HepG2 (cell line): ENCODE measurements around the gene C12orf56. TPM values are rescaled to one million over a fixed set of nuclear protein-coding genes. Genes with fewer than 3 reads are reported as not detected.

Experiments
- AGO2 ChIP-seq: fragments of 200-400 bp; formaldehyde crosslinking; optimal IDR thresholded peaks from 2 replicates; pipeline ENCODE3; 2017; ENCODE audit warnings: mild to moderate bottlenecking, low read depth, low read length, moderate library complexity
- HOXA9 ChIP-seq: sonication (generic); formaldehyde crosslinking; IDR thresholded peaks from 2 replicates; pipeline ENCODE4 v1.8.1; 2022; ENCODE audit warnings: missing genetic modification reagents, mild to moderate bottlenecking, moderate library complexity, borderline replicate concordance
- KLF9 ChIP-seq: IDR thresholded peaks from 2 replicates; pipeline ENCODE4 v1.6.1; 2016; ENCODE audit warnings: low read depth
- MAFF ChIP-seq: IDR thresholded peaks from 2 replicates; pipeline ENCODE4 v1.6.1; 2011; ENCODE audit warnings: low read depth, low read length, improper control_type of control experiment
- MTA3 ChIP-seq: sonication (generic); formaldehyde crosslinking; IDR thresholded peaks from 2 replicates; pipeline ENCODE4 v1.4.0; 2020; ENCODE audit warnings: missing genetic modification reagents
- NR2F6 ChIP-seq, 2 experiments: IDR thresholded peaks; 2 replicates each; pipeline ENCODE4 v1.6.1; 2016; ENCODE audit warnings: antibody characterized with exemption in 1 of 2, mild to moderate bottlenecking in 1 of 2
- PRMT3 ChIP-seq: sonication (generic); formaldehyde crosslinking; IDR thresholded peaks from 2 replicates; pipeline ENCODE4 v1.8.1; 2022; ENCODE audit warnings: low read depth, mild to moderate bottlenecking, moderate library complexity, missing genetic modification reagents, borderline replicate concordance
- RXRB ChIP-seq: IDR thresholded peaks from 2 replicates; pipeline ENCODE4 v1.6.1; 2016; ENCODE audit warnings: borderline replicate concordance, missing genetic modification reagents, missing compliant biosample characterization
- SIN3A ChIP-seq: IDR thresholded peaks from 2 replicates; pipeline ENCODE4 v1.6.1; 2011; ENCODE audit warnings: low read depth, mild to moderate bottlenecking, control low read depth, low read length, borderline replicate concordance
- SRY ChIP-seq: sonication (generic); formaldehyde crosslinking; IDR thresholded peaks from 2 replicates; pipeline ENCODE4 v1.8.0; 2022; ENCODE audit warnings: mild to moderate bottlenecking, missing genetic modification reagents
- SYNCRIP ChIP-seq: fragments of 200-400 bp; formaldehyde crosslinking; IDR thresholded peaks from 2 replicates; pipeline ENCODE4 v1.6.1; 2018; ENCODE audit warnings: mild to moderate bottlenecking, low read depth, low read length; ENCODE audit not compliant: insufficient read depth
- ZNF121 ChIP-seq: sonication (generic); formaldehyde crosslinking; IDR thresholded peaks from 2 replicates; pipeline ENCODE4 v1.5.0; 2020; ENCODE audit warnings: mild to moderate bottlenecking, missing genetic modification reagents
- ZNF138 ChIP-seq: sonication (generic); formaldehyde crosslinking; IDR thresholded peaks from 2 replicates; pipeline ENCODE4 v1.5.0; 2020; ENCODE audit warnings: mild to moderate bottlenecking, low read depth, missing genetic modification reagents
- ZNF547 ChIP-seq: sonication (generic); formaldehyde crosslinking; IDR thresholded peaks from 2 replicates; pipeline ENCODE4 v1.5.1; 2020; ENCODE audit warnings: mild to moderate bottlenecking, missing genetic modification reagents
- ZNF607 ChIP-seq: sonication (generic); formaldehyde crosslinking; IDR thresholded peaks from 2 replicates; pipeline ENCODE4 v1.5.1; 2020; ENCODE audit warnings: missing genetic modification reagents, mild to moderate bottlenecking, borderline replicate concordance
- ZNF703 ChIP-seq: sonication (generic); formaldehyde crosslinking; IDR thresholded peaks from 2 replicates; pipeline ENCODE4 v1.5.1; 2020; ENCODE audit warnings: missing genetic modification reagents, mild to moderate bottlenecking, moderate library complexity, borderline replicate concordance
- polyA plus RNA-seq, 8 experiments: library from polyadenylated mRNA; depleted of rRNA in 3 of 8; stranded (reverse) in 7 of 8; unstranded in 1 of 8; fragments of >200 nt; fragmentation: Illumina TruSeq in 4 of 8; extraction: Trizol in 4 of 8; gene quantifications; 2 replicates each; pipeline versions ENCODE4 v1.2.1 to v1.2.3, GENCODE V29; 2011 to 2016; ENCODE audit warnings: low read depth in 4 of 8, missing spikeins in 1 of 8, mixed read lengths in 1 of 8; ENCODE audit not compliant: insufficient read depth in 1 of 8
- total RNA-seq, 5 experiments: library from RNA; depleted of rRNA; stranded (reverse); fragments of >200 nt; fragmentation: Illumina TruSeq; extraction: Trizol; gene quantifications; 2 replicates each; pipeline ENCODE4 v1.2.3, GENCODE V29; 2016; ENCODE audit warnings: low read depth in 1 of 5
- TF ChIP-seq, protein P1 (sequence below), 2 experiments: fragments of 450-650 bp in 1 of 2; sonication (generic) in 1 of 2; formaldehyde crosslinking in 1 of 2; IDR thresholded peaks; 2 replicates each; pipeline versions ENCODE4 v1.6.1 to v1.8.0; 2016 to 2022; ENCODE audit warnings: antibody characterized with exemption in 1 of 2, mild to moderate bottlenecking in 1 of 2, missing genetic modification reagents in 1 of 2
- TF ChIP-seq, protein P2 (sequence below): sonication (generic); formaldehyde crosslinking; IDR thresholded peaks from 2 replicates; pipeline ENCODE4 v1.8.0; 2022; ENCODE audit warnings: missing genetic modification reagents, mild to moderate bottlenecking, inconsistent platforms, borderline replicate concordance

C12orf56 gene
- total and polyA plus RNA-seq, 2 of the 13 experiments (the other 11 are each of a cell fraction or from before 2014, with no cell fraction given): 0.07 TPM; not detected in 1

DNA sequence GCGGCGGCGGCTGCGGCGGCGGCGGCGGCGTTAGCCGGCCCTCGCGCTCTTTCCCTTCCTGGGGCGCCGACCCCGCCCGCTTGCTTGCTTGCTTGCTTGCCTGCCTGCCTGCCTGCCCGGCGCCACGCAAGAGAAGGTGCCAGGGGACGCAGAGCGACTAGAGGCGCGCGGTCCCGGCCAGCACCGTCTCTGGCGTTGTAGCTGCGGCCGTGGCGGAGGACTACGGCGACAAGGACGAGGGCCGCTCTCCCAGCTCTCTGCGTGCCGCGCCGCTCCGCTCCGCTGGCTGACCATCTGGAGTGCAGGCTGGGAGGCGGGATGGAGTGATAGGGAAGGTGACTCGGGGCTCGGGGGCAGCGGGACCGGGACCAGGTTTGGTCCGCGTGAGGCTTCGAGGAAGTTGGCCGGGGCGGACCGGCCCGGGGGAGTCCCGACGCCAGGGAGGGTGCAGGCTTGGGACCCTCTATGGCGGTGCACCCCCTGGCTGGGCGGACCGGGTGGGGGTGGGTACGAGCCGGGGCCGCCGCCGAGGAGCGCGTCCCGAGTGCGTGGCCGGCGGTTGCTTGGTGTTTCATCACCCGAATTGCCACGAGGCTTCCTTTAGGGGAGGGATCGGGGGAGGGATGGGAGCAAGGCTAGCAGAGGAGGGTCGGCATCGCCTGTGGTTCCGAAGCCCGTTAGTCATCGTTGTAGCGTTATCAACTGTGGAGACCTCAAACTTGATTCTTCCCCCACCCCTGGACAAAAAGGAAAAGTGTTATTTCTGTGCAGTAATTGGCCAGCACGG, 14.1 kb upstream of the C12orf56 start (continued):
- TF ChIP-seq SIN3A (0 out of 2 replicates have a peak, but pooled peaks have one; percentile 43), MTA3 (CRISPR knock-in tag) (no peak), ZNF138 (CRISPR knock-in tag) (no peak), MAFF (no peak), KLF9 (no peak), HOXA9 (peak; percentile 80; the same call in 1 of the 2 replicates), ZNF703 (CRISPR knock-in tag) (peak; percentile 31; the same call in 1 of the 2 replicates), ZNF607 (CRISPR knock-in tag) (peak; percentile 9; the same call in 1 of the 2 replicates), SYNCRIP (no peak), PRMT3 (CRISPR knock-in tag) (peak; percentile 30; the same call in 1 of the 2 replicates), SRY (CRISPR knock-in tag) (peak; percentile 27; the same call in 1 of the 2 replicates), ZNF121 (peak; percentile 22; the same call in 1 of the 2 replicates), ZNF547 (CRISPR knock-in tag) (peak; percentile 65; the same call in 1 of the 2 replicates), RXRB (peak; percentile 9; the same call in 1 of the 2 replicates), NR2F6 (IDR thresholded peaks at IDR 0.05) (no peak), NR2F6 (CRISPR knock-in tag; IDR thresholded peaks at IDR 0.05) (0 out of 2 replicates have a peak, but pooled peaks have one; percentile 1), AGO2 (peak; percentile 96)
- TF ChIP-seq, protein P1, sequence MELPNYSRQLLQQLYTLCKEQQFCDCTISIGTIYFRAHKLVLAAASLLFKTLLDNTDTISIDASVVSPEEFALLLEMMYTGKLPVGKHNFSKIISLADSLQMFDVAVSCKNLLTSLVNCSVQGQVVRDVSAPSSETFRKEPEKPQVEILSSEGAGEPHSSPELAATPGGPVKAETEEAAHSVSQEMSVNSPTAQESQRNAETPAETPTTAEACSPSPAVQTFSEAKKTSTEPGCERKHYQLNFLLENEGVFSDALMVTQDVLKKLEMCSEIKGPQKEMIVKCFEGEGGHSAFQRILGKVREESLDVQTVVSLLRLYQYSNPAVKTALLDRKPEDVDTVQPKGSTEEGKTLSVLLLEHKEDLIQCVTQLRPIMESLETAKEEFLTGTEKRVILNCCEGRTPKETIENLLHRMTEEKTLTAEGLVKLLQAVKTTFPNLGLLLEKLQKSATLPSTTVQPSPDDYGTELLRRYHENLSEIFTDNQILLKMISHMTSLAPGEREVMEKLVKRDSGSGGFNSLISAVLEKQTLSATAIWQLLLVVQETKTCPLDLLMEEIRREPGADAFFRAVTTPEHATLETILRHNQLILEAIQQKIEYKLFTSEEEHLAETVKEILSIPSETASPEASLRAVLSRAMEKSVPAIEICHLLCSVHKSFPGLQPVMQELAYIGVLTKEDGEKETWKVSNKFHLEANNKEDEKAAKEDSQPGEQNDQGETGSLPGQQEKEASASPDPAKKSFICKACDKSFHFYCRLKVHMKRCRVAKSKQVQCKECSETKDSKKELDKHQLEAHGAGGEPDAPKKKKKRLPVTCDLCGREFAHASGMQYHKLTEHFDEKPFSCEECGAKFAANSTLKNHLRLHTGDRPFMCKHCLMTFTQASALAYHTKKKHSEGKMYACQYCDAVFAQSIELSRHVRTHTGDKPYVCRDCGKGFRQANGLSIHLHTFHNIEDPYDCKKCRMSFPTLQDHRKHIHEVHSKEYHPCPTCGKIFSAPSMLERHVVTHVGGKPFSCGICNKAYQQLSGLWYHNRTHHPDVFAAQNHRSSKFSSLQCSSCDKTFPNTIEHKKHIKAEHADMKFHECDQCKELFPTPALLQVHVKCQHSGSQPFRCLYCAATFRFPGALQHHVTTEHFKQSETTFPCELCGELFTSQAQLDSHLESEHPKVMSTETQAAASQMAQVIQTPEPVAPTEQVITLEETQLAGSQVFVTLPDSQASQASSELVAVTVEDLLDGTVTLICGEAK (IDR thresholded peaks at IDR 0.05): no peak
- TF ChIP-seq, protein P1 (CRISPR knock-in tag; IDR thresholded peaks at IDR 0.05): no peak
- TF ChIP-seq, protein P2, sequence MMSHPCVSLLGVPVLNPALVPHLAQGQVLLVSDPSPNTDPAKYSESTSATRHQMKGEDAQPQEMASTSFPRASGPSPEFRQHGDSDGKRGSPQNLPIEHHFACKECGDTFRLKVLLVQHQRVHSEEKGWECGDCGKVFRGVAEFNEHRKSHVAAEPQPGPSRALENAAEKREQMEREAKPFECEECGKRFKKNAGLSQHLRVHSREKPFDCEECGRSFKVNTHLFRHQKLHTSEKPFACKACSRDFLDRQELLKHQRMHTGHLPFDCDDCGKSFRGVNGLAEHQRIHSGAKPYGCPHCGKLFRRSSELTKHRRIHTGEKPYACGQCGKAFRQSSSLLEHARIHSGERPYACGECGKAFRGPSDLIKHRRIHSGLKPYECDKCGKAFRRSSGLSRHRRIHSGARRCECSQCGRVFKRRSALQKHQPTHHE (CRISPR knock-in tag): peak; percentile 73
